K562 (cell line): Measurements from ENCODE around the gene CNNM2. TPM values are rescaled to one million over a fixed set of nuclear protein-coding genes. Genes with fewer than 3 reads are reported as not detected.
"Not testable (repeated sequence)": the region's sequence is repeated elsewhere in the genome, so short reads cannot be mapped to it uniquely, and the experiment has no call there.

ENCODE experiments used
- ATAC-seq: fragments of 200-7000 bp; cut with Tn5 transposase; 3 replicates; pipeline ENCODE4 v1.9.1; 2020; ENCODE audit warnings: moderate library complexity
- BruUV-seq: library from RNA; stranded (reverse); fragments of 400-500 nt; replicated peaks from 2 replicates; lab custom pipeline; 2021; lab: Mats Ljungman, UMichigan
- CTCF ChIA-PET: fragments of 300-600 bp; formaldehyde crosslinking; extraction: SDS; loops from one replicate; lab custom pipeline; 2021; ENCODE audit warnings: low intra/inter-chr PET ratio; lab: Yijun Ruan, JAX
- POLR2A ChIA-PET: fragments of 300-600, 350-650 bp; sonication (Branson Sonifier 250); formaldehyde crosslinking; extraction: SDS; loops from one replicate; lab custom pipeline; 2021; ENCODE audit warnings: antibody characterized with exemption, inconsistent platforms; lab: Yijun Ruan, JAX
- DNase-seq, 4 experiments: peaks; one replicate each; pipeline versions ENCODE4 v3.0.0 to v3.0.0-alpha.2; 2011 to 2018; ENCODE audit warnings: low spot score in 3 of 4, mixed read lengths in 3 of 4; ENCODE audit errors: extremely low read depth in 1 of 4
- FAIRE-seq: peaks from 2 replicates; lab custom pipeline; 2011; peaks lifted over from hg19 to GRCh38; lab: Jason Lieb, UNC
- H2AFZ ChIP-seq: 2 replicates; pipeline ENCODE4 v1.6.0; 2011; ENCODE audit warnings: low read depth, low read length, control low read depth, inconsistent platforms
- H3K27ac ChIP-seq: fragments of 200-600 bp; 3 replicates; pipeline ENCODE4 v1.8.0; 2011; ENCODE audit warnings: low read depth, mild to moderate bottlenecking, control low read depth, inconsistent platforms, low read length, moderate library complexity, mixed read lengths; ENCODE audit errors: extremely low read depth
- H3K27me3 ChIP-seq, 2 experiments: fragments of 300-600 bp in 1 of 2; 2 replicates in 1 of 2; 3 replicates in 1 of 2; pipeline versions ENCODE4 v1.6.0 to v1.8.0; 2011; ENCODE audit warnings: inconsistent platforms in 2 of 2, low read length in 2 of 2, mild to moderate bottlenecking in 1 of 2, mixed read lengths in 1 of 2, moderate library complexity in 1 of 2; ENCODE audit not compliant: control insufficient read depth in 2 of 2, insufficient read depth in 2 of 2
- H3K36me3 ChIP-seq: fragments of 300-600 bp; 3 replicates; pipeline ENCODE4 v1.8.0; 2011; ENCODE audit warnings: mild to moderate bottlenecking, low read length, inconsistent platforms; ENCODE audit not compliant: control insufficient read depth, insufficient read depth
- H3K4me1 ChIP-seq, 2 experiments: fragments of 200-600 bp in 1 of 2; replicated peaks in 1 of 2; 2 replicates in 1 of 2; 3 replicates in 1 of 2; pipeline versions ENCODE4 v1.5.1 to v1.8.0; 2011; ENCODE audit warnings: inconsistent platforms in 2 of 2, low read length in 2 of 2, mild to moderate bottlenecking in 1 of 2, mixed read lengths in 1 of 2, moderate library complexity in 1 of 2; ENCODE audit not compliant: control insufficient read depth in 2 of 2, insufficient read depth in 2 of 2
- H3K4me2 ChIP-seq: 2 replicates; pipeline ENCODE4 v1.6.1; 2011; ENCODE audit warnings: low read length, control low read depth, inconsistent platforms, mixed read lengths; ENCODE audit not compliant: insufficient read depth
- H3K4me3 ChIP-seq: fragments of 200-600 bp; sonication (generic), shearing (Covaris generic); 2 replicates; pipeline ENCODE4 v1.5.1; 2016; ENCODE audit warnings: control low read depth, inconsistent platforms
- H3K79me2 ChIP-seq: fragments of 200-600 bp; 3 replicates; pipeline ENCODE4 v1.8.0; 2011; ENCODE audit warnings: low read length, inconsistent platforms; ENCODE audit not compliant: control insufficient read depth, insufficient read depth
- H3K9ac ChIP-seq, 2 experiments: 2 replicates each; pipeline versions ENCODE4 v1.6.0 to v1.6.1; 2011; ENCODE audit warnings: low read depth in 2 of 2, low read length in 2 of 2, control low read depth in 1 of 2, inconsistent platforms in 1 of 2, mild to moderate bottlenecking in 1 of 2, mixed read lengths in 1 of 2; ENCODE audit not compliant: insufficient read depth in 1 of 2
- H3K9me1 ChIP-seq: one replicate; pipeline ENCODE4 v1.6.0; 2011; ENCODE audit warnings: inconsistent platforms, mild to moderate bottlenecking, low read length, moderate library complexity; ENCODE audit not compliant: control insufficient read depth, insufficient read depth
- H3K9me3 ChIP-seq: replicated peaks from 2 replicates; pipeline ENCODE4 v1.5.1; 2011; ENCODE audit warnings: low read depth, low read length, inconsistent platforms; ENCODE audit not compliant: control insufficient read depth, insufficient read depth
- H4K20me1 ChIP-seq: replicated peaks from 2 replicates; pipeline ENCODE4 v1.6.1; 2011; ENCODE audit warnings: low read length, inconsistent platforms, mixed read lengths; ENCODE audit not compliant: control insufficient read depth, insufficient read depth
- C11orf30 ChIP-seq: fragments of 450-650 bp; IDR thresholded peaks from 2 replicates; pipeline ENCODE4 v1.6.1; 2016; ENCODE audit warnings: low read depth, mild to moderate bottlenecking
- KDM1A ChIP-seq, 2 experiments: fragments of 450-650 bp; IDR thresholded peaks; 2 replicates each; pipeline ENCODE4 v1.6.1; 2016; ENCODE audit warnings: mild to moderate bottlenecking in 2 of 2
- SRSF7 ChIP-seq: fragments of 200-400 bp; formaldehyde crosslinking; optimal IDR thresholded peaks from 2 replicates; pipeline ENCODE3; 2017; ENCODE audit warnings: mild to moderate bottlenecking, low read depth, low read length
- WGBS: fragments of 100-300 bp; shearing (Covaris generic); methylation state at CpG from one replicate; pipeline ENCODE4 v1.1.6; 2016; ENCODE audit warnings: low coverage, mixed read lengths; ENCODE audit not compliant: insufficient coverage; ENCODE audit errors: missing lambda C conversion rate; 5-methylcytosine and 5-hydroxymethylcytosine counted together
- in situ Hi-C: fragments of 300-500 bp; cut with MboI; formaldehyde crosslinking; loops from 4 replicates; pipeline ENCODE4 v1.15.0; 2018; ENCODE audit warnings: inconsistent platforms, mixed read lengths
- intact Hi-C: fragments of 100-400 bp; cut with micrococcal nuclease; formaldehyde crosslinking; loops from 2 replicates; pipeline ENCODE4 v1.14.2; 2022
- polyA plus RNA-seq, 8 experiments: library from polyadenylated mRNA; depleted of rRNA in 4 of 8; stranded (reverse) in 5 of 8; unstranded in 3 of 8; fragments of >200 nt; fragmentation: Nextera tagmentation in 2 of 8; fragmentation: Illumina TruSeq in 1 of 8; extraction: Ambion mirVana in 2 of 8; extraction: Trizol in 1 of 8; gene quantifications; 2 replicates each; pipeline versions ENCODE4 v1.2.1 to v1.2.3, GENCODE V29; 2011 to 2014; ENCODE audit warnings: inconsistent platforms in 1 of 8, missing spikeins in 1 of 8
- total RNA-seq, 7 experiments: library from RNA; depleted of rRNA in 6 of 7; stranded (reverse); fragments of >200 nt in 6 of 7; fragmentation: Illumina TruSeq in 2 of 7; extraction: Trizol in 2 of 7; gene quantifications; 2 replicates each; pipeline versions ENCODE4 v1.2.1 to v1.2.3, GENCODE V29; 2011 to 2021; ENCODE audit warnings: low replicate concordance in 1 of 7

The CNNM2 gene
- total and polyA plus RNA-seq, 9 of the 15 experiments (the other 6 are each of a cell fraction or from before 2014, with no cell fraction given), result 0.21 to 5.0 (median 1.3) TPM

GRCh38 chr10:102975483-102976379 is 57.6 kb downstream of the CNNM2 start:
- Histone ChIP-seq H3K4me2 (no peak overlapping the region), H3K9me1 (no peaks in the 10 kb centered on the region), H3K9ac (no peak overlapping the region), H3K27ac (no peak overlapping the region), H2AFZ (no peak overlapping the region), H3K27me3 (no peaks in the 10 kb centered on the region), H3K9me3 (no peaks in the 10 kb centered on the region), H3K4me3 (no peak overlapping the region), H3K4me1 (peaks cover 0 to 4% of the 10 kb centered on the region in 2 experiments; a peak in 2 of 5 replicates), H3K36me3 (no peaks in the 10 kb centered on the region), H4K20me1 (no peaks in the 10 kb centered on the region), H3K79me2 (no peaks in the 10 kb centered on the region)
- intact Hi-C loops, result no loop called here
- 64% methylated on average over 2 of the region's 2 CpGs for WGBS
- in situ Hi-C loops, result loop anchor here (5.0 kb wide), 1 partner anchor 48 kb away; no protein-coding TSS in a partner anchor
- FAIRE-seq (no peak), ATAC-seq (no peak), DNase-seq (no peak)
- ChIA-PET POLR2A (no interaction called here), CTCF (no interaction called here)
- no TSS peak for BruUV-seq
- TF ChIP-seq C11orf30, result peak; percentile 20; the same call in 1 of the 2 replicates
- TF ChIP-seq SRSF7, result no peak

GRCh38 chr10:102976380-102976726 is 58.3 kb downstream of the CNNM2 start:
- H3K27ac ChIP-seq, H4K20me1 ChIP-seq, H3K4me3 ChIP-seq, H3K4me1 ChIP-seq, ATAC-seq, H3K4me2 ChIP-seq, H3K79me2 ChIP-seq, H3K9ac ChIP-seq, H3K27me3 ChIP-seq, intact Hi-C loops, H3K9me3 ChIP-seq, DNase-seq, BruUV-seq, POLR2A ChIA-PET, H3K36me3 ChIP-seq, H2AFZ ChIP-seq, FAIRE-seq, H3K9me1 ChIP-seq, CTCF ChIA-PET: not testable (repeated sequence)
- 0 out of 4 replicates have a peak, but pooled peaks of 1 of the 2 experiments have one; percentile 41 for TF ChIP-seq KDM1A (IDR thresholded peaks at IDR 0.05)
- 60% methylated on average over 1 of the region's 3 CpGs for WGBS
- in situ Hi-C loops, result loop anchor here (5.0 kb wide), 1 partner anchor 49 kb away; no protein-coding TSS in a partner anchor
